GM12865 (cell line): ENCODE data around the gene TMEM170B.

ENCODE experiments used
- DNase-seq: peaks from one replicate; pipeline ENCODE4 v3.0.0; 2010; ENCODE audit warnings: low read depth
- H3K4me3 ChIP-seq: 2 replicates; pipeline ENCODE4 v1.5.1; 2011; ENCODE audit warnings: mild to moderate bottlenecking, low read depth, low read length, control low read depth
- TF ChIP-seq, protein P1 (sequence below): IDR thresholded peaks from 2 replicates; pipeline ENCODE4 v1.5.1; 2011; ENCODE audit warnings: low read length, control low read depth, low read depth, inconsistent platforms; ENCODE audit not compliant: insufficient read depth; ENCODE audit errors: missing control alignments

Gene TMEM170B

DNA sequence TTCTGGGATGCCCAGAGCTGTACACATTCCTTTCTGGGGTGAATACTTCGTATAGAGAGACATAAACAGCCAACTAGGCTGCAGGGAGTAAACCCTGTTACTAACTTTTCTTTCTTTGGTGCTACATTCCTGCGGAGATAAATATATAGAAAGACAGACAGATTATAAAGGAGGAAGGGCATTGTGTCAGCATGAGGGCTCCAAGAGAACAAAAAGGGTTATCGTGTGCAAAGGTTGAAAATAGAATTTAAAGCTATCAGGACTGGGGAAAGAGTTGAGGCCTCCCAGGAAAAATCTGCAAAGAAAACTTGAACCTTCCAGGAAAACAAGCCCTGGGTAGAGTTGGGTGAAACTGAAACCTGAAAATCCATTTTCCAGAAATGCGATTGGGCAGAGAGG lies 68.0 kb downstream of the TMEM170B start:
- no peak overlapping the region for H3K4me3 ChIP-seq
- no peak for DNase-seq
- TF ChIP-seq, protein P1, sequence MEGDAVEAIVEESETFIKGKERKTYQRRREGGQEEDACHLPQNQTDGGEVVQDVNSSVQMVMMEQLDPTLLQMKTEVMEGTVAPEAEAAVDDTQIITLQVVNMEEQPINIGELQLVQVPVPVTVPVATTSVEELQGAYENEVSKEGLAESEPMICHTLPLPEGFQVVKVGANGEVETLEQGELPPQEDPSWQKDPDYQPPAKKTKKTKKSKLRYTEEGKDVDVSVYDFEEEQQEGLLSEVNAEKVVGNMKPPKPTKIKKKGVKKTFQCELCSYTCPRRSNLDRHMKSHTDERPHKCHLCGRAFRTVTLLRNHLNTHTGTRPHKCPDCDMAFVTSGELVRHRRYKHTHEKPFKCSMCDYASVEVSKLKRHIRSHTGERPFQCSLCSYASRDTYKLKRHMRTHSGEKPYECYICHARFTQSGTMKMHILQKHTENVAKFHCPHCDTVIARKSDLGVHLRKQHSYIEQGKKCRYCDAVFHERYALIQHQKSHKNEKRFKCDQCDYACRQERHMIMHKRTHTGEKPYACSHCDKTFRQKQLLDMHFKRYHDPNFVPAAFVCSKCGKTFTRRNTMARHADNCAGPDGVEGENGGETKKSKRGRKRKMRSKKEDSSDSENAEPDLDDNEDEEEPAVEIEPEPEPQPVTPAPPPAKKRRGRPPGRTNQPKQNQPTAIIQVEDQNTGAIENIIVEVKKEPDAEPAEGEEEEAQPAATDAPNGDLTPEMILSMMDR = no peak

DNA sequence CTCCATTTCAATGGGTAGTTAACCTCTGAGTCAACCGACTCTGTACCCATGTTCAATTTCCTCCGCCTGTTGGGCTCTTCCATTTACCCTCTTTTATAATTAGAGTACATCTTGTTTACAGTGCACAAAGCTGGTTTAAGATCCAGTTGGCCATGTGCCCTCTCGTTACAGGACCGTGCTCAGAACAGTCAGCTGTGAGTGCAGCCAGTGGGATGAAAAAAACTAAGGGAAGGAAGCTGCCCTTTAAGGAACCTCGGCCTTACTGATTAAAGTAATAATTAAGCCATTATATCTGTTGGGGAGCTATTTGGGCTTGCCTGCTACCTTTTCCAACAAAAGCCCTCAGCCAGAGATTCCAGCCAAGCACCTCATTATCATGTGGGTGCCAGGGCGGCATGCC lies 68.8 kb downstream of the TMEM170B start:
- TF ChIP-seq, protein P1 = no peak
- no peak for DNase-seq
- H3K4me3 ChIP-seq = no peak overlapping the region

DNA sequence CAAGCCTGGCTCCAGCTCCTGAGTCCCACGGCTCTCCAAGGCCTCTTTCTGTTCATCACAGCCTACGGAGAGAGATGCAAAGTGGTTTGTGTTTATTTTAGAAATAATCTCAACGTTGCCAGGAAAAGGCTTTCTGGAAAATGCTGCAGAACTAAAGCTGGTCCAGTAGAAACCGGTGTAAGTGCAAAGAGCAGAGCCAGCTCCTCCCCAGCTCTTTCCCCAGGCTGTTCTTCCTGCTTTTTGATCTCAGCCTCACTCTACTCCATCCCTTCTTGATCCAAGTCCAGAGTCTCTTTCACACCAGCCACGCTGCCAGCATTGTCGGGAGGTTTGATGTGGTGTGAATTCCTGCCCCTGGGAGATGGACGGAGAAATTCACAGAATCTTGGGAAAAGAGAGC lies 69.8 kb downstream of the TMEM170B start:
- H3K4me3 ChIP-seq = no peak overlapping the region
- no peak for DNase-seq
- TF ChIP-seq, protein P1 = no peak

DNA sequence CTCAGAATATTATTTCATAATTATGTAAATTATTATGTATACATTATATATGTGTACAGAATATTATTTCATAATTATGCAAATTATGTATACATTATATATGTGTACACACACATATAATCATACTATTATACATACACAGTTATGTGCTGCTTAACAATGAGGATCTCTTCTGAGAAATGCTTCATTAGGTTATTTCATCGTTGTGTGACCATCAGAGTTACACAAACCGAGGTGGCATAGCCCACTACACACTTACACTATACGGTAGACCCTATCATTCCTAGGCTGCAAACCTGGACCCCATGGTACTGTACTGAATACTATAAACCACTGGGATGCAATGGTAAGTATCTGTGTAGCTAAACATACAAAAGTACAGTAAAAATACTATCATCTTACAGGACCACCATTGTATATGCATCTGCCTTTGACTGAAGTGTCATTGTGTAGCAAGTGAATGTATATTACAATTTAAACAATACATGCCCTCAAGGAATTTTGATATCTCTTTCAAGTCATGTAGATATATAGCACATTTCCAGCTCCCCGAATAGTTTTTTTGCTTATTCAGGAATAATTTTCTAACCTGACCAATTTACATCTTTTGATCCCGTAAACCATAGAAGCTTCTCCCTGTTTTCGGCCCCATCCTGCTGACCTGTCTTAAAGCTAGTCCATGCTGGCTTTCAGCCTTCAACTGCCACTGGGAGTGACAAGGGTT lies 71.2 kb downstream of the TMEM170B start:
- TF ChIP-seq, protein P1 = no peak
- DNase-seq = no peak

DNA sequence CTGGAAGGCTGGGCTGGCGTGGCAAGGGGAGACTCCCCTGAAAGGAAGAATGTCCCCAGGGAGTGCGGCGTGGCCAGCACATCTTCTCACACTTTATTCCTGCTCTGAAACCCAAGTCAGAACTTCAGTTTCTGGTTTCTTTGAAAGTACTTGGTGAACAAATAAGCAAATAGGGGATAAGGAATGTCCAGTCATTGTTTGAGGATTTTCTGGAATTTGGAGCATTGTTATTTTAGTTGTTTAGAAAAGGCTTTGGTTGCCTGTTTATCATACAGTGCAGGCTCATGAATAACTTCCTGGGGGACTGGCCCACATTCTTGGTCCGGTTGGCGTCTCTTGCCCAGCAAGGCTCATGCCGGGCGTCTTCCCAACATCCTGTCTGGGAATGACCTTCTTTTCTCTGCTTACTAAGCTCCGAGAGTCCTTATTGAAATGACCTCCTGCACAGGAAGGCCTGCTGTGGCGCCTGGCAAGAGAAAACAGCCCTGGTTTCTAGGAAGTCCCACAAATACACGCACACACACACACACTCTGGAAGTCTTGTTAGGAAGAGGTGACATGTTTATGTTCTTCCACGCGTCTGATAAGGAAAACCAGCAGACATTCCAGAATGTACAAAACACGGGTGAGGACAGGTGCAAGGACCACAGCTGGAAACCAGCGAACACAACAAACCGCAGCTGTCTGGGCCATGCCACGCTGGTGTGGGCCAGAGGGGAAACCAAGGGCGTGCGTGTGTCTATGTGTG lies 71.9 kb downstream of the TMEM170B start:
- TF ChIP-seq, protein P1 = no peak
- H3K4me3 ChIP-seq = no peak overlapping the region
- DNase-seq = no peak

More for the DNA sequence above, 71.2 kb downstream of the TMEM170B start:
- H3K4me3 ChIP-seq = no peak overlapping the region

DNA sequence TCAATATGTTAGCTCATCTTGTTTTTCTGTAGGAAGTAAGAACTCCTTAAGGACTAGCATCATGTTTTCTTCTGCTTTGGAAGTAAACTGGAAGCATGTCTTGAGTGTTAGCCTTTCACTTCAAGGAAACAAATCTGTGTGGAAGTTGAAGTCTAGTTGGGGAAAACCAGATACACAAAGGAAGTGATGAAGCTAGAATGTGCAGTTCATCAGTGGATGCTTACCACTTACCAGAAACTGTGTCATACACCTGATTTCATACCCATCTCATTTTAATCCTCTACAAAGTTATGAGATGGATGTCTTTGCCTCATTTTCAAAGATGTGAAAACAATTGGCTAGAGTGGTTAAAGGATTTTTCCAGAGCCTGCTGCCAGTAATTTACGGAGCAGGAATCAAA lies 75.8 kb downstream of the TMEM170B start:
- no peak overlapping the region for H3K4me3 ChIP-seq
- TF ChIP-seq, protein P1 = no peak
- DNase-seq = no peak

DNA sequence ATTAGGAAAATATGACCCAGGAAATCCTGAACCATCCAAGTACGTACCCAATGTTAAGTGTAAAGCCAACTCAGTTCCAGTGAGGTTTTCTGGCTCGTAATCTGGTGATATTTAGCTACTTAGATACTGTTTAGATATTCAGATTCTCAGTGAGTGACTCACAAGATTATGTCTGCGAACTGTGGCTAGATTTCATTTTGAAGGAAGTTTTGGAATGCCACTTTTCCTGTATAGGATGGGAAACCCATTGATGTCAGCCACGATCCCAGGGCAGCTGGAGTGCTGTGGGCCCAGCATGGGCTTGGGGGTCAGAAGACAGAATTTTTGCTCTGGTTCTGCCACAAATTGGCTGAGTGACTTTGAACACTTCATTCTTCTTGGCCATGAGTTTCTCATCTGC lies 76.3 kb downstream of the TMEM170B start:
- H3K4me3 ChIP-seq = no peak overlapping the region
- DNase-seq = no peak
- TF ChIP-seq, protein P1 = no peak
